NCI-H510A treated with DMSO at 0.1 percent for 48 hours (cell line): ENCODE measurements around the gene EVI5L.

Experiments
- DNase-seq: peaks from one replicate; lab custom pipeline; 2025; lab: John Stamatoyannopoulos, UW

EVI5L gene

DNA sequence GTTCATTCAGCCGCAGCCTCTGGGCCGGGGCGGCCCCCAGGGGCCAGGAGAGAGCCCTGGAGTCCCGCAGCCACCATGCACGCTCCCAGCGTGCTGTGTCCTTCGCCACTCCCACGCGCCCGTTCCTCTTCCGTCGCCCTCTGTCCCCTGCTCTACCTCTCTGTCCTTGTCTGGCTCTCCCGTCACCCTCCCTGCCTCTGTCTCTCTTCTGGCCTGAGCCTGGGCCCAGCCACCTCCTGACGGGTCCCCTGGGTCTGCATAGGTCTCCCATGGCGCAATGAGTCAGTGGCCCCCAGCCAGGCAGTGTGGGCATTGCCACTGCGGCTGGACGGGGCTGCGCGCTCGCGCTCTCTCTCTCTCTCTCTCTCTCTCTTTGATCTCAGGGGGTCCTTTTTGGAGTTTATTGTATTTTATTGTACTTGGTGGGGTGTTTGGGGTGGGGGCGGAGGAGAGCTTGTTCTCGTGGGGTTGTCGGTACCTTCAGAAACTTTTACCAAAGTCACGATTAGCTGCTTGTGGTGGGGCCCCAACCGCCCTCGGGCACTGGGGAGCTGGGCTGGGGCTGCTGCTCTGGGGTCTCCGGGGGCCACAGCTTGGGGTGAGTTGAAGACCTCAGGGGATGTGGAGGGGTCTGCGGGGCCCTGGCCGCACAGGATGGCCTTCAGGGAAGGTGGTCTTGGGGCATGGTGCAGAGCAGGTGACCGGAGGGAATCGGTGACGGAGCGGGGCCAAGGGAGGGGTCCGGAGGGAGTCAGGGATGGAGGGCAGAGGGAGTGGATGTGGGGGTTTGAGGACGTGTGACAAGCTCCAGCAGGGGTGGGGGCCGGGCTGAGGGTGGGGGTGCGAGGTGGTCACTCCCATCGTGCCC, 82.9 kb downstream of the EVI5L start:
- DNase-seq: no peak

DNA sequence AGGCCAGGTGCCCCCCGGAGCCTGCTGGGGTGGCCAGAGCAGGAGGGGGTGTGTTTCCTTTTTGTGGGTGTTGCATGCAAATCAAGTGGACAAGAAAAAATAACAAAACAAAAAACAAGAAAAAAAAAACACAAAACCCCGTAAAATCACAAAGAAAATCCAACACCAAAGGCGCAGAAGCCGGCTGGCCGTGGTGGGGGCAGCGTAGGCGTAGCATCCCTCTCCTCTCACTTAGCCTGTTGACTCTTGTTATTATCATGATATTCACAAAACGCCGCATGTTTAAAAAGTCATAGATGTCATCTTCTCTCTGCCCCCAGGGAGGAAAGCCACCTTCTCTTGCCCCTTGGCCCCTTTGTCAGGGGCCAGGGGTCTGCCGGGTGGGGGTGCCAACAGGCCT, 83.6 kb downstream of the EVI5L start:
- no peak for DNase-seq

DNA sequence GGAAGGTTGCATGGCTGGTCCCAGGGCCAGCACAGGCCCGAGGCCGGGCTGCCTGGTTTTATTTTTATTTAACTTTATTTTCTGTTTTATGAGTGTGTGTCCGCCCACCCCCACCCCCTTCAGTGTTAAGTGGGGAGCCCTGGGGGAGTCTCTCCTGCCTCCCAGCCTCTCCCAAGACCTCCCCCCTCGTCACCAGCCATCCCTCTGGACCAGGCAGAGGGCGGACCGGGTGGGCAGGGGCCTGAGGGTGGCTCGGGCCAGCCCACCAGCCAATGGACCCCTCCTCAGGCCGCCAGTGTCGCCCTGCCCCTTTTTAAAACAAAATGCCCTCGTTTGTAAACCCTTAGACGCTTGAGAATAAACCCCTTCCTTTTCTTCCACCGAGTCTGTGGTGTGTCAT, 84.1 kb downstream of the EVI5L start:
- no peak for DNase-seq
